IMR-90 (cell line): ENCODE measurements around the gene SMOC1. TPM values are rescaled to one million over a fixed set of nuclear protein-coding genes. Genes with fewer than 3 reads are reported as not detected.

Experiments
- ATAC-seq: fragments of 200-7000 bp; cut with Tn5 transposase; 2 replicates; pipeline ENCODE4 v1.9.1; 2020; ENCODE audit warnings: low read depth, mild to moderate bottlenecking, moderate library complexity
- BruUV-seq: library from RNA; stranded (reverse); fragments of 400-500 nt; replicated peaks from 2 replicates; lab custom pipeline; 2021; lab: Mats Ljungman, UMichigan
- CTCF ChIA-PET: fragments of 300-600 bp; formaldehyde crosslinking; extraction: SDS; loops from one replicate; lab custom pipeline; 2021; ENCODE audit warnings: antibody characterized with exemption; lab: Yijun Ruan, JAX
- POLR2A ChIA-PET: fragments of 300-600 bp; sonication (Branson Sonifier 250); formaldehyde crosslinking; loops from one replicate; lab custom pipeline; 2022; ENCODE audit warnings: antibody characterized with exemption; ENCODE audit not compliant: unreplicated experiment; lab: Charles Lee
- DNase-seq: peaks from one replicate; pipeline ENCODE4 v3.0.0; 2013
- H2AFZ ChIP-seq: replicated peaks from 2 replicates; pipeline ENCODE3; 2013; ENCODE audit warnings: low read length, mild to moderate bottlenecking; ENCODE audit not compliant: poor library complexity
- H2AK5ac ChIP-seq: 2 replicates; pipeline ENCODE4 v1.6.1; 2013; ENCODE audit warnings: low read depth, low read length, inconsistent platforms
- H2AK9ac ChIP-seq: replicated peaks from 2 replicates; pipeline ENCODE3; 2013; ENCODE audit warnings: mild to moderate bottlenecking, low read depth, low read length, moderate library complexity; ENCODE audit not compliant: poor library complexity
- H2BK120ac ChIP-seq: 2 replicates; pipeline ENCODE4 v1.6.1; 2013; ENCODE audit warnings: low read depth, low read length, inconsistent platforms
- H2BK15ac ChIP-seq: 3 replicates; pipeline ENCODE4 v1.6.1; 2013; ENCODE audit warnings: low read depth, low read length, inconsistent platforms
- H2BK20ac ChIP-seq: 2 replicates; pipeline ENCODE4 v1.6.1; 2013; ENCODE audit warnings: low read depth, mild to moderate bottlenecking, inconsistent platforms, low read length, moderate library complexity
- H2BK5ac ChIP-seq: 2 replicates; pipeline ENCODE4 v1.6.1; 2013; ENCODE audit warnings: mild to moderate bottlenecking, low read depth, low read length, inconsistent platforms; ENCODE audit not compliant: poor library complexity, severe bottlenecking
- H3K14ac ChIP-seq: replicated peaks from 2 replicates; pipeline ENCODE4 v1.6.1; 2013; ENCODE audit warnings: low read depth, low read length, inconsistent platforms
- H3K18ac ChIP-seq: 2 replicates; pipeline ENCODE4 v1.6.1; 2013; ENCODE audit warnings: low read depth, low read length, control low read depth
- H3K23ac ChIP-seq: 2 replicates; pipeline ENCODE4 v1.6.1; 2013; ENCODE audit warnings: low read depth, low read length, inconsistent platforms
- H3K27ac ChIP-seq: 2 replicates; pipeline ENCODE4 v1.5.1; 2013; ENCODE audit warnings: mild to moderate bottlenecking, control low read depth, low read length; ENCODE audit not compliant: insufficient read depth
- H3K27me3 ChIP-seq: 2 replicates; pipeline ENCODE4 v1.6.1; 2013; ENCODE audit warnings: low read length; ENCODE audit not compliant: control insufficient read depth, insufficient read depth
- H3K36me3 ChIP-seq: 2 replicates; pipeline ENCODE4 v1.6.1; 2013; ENCODE audit warnings: low read length, mixed read lengths; ENCODE audit not compliant: control insufficient read depth, insufficient read depth
- H3K4ac ChIP-seq: 2 replicates; pipeline ENCODE4 v1.6.1; 2013; ENCODE audit warnings: low read depth, low read length, inconsistent platforms
- H3K4me1 ChIP-seq: 2 replicates; pipeline ENCODE4 v1.6.1; 2013; ENCODE audit warnings: low read length, mixed read lengths; ENCODE audit not compliant: control insufficient read depth, insufficient read depth
- H3K4me2 ChIP-seq: 2 replicates; pipeline ENCODE4 v1.6.1; 2013; ENCODE audit warnings: low read depth, mild to moderate bottlenecking, control low read depth, low read length, moderate library complexity
- H3K4me3 ChIP-seq: 2 replicates; pipeline ENCODE4 v1.5.1; 2013; ENCODE audit warnings: low read depth, mild to moderate bottlenecking, control low read depth, low read length, moderate library complexity; ENCODE audit not compliant: insufficient read depth
- H3K56ac ChIP-seq: 2 replicates; pipeline ENCODE4 v1.6.1; 2013; ENCODE audit warnings: low read length, inconsistent platforms; ENCODE audit not compliant: insufficient read depth; ENCODE audit errors: extremely low read depth
- H3K79me1 ChIP-seq, 2 experiments: 2 replicates each; pipeline ENCODE4 v1.6.1; 2013; ENCODE audit warnings: low read length in 2 of 2, inconsistent platforms in 1 of 2, low read depth in 1 of 2
- H3K9ac ChIP-seq: 2 replicates; pipeline ENCODE4 v1.6.1; 2013; ENCODE audit warnings: low read depth, low read length, control low read depth
- H3K9me1 ChIP-seq: 2 replicates; pipeline ENCODE4 v1.6.1; 2013; ENCODE audit warnings: low read length, inconsistent platforms; ENCODE audit not compliant: insufficient read depth
- H3K9me3 ChIP-seq: 2 replicates; pipeline ENCODE4 v1.6.1; 2013; ENCODE audit warnings: low read length; ENCODE audit not compliant: control insufficient read depth, insufficient read depth
- H4K20me1 ChIP-seq: 2 replicates; pipeline ENCODE4 v1.6.1; 2013; ENCODE audit warnings: low read length, inconsistent platforms; ENCODE audit not compliant: insufficient read depth
- H4K5ac ChIP-seq: 2 replicates; pipeline ENCODE4 v1.6.1; 2013; ENCODE audit warnings: mild to moderate bottlenecking, low read depth, low read length, control low read depth
- H4K8ac ChIP-seq, 2 experiments: 2 replicates each; pipeline ENCODE4 v1.6.1; 2013; ENCODE audit warnings: low read depth in 2 of 2, low read length in 2 of 2, control low read depth in 1 of 2, inconsistent platforms in 1 of 2
- H4K91ac ChIP-seq: 2 replicates; pipeline ENCODE4 v1.6.1; 2013; ENCODE audit warnings: low read depth, low read length, inconsistent platforms; ENCODE audit not compliant: insufficient read depth
- RAD21 ChIP-seq: IDR thresholded peaks from 2 replicates; pipeline ENCODE4 v1.6.1; 2012; ENCODE audit warnings: low read length, improper control_type of control experiment
- WGBS, 2 experiments: methylation state at CpG; one replicate each; pipeline versions ENCODE4 v1.1.5 to v1.1.7; 2013; ENCODE audit warnings: missing lambda C conversion rate in 2 of 2; ENCODE audit not compliant: insufficient read length in 1 of 2; ENCODE audit errors: extremely low coverage in 2 of 2; 5-methylcytosine and 5-hydroxymethylcytosine counted together
- dilution Hi-C: fragments of 300-500 bp; cut with HindIII; formaldehyde crosslinking; loops from one replicate; pipeline ENCODE4 v1.14.3; 2018; ENCODE audit warnings: low sequenced_read_pairs; ENCODE audit not compliant: unreplicated experiment
- in situ Hi-C: fragments of 300-500 bp; cut with MboI; formaldehyde crosslinking; loops from 3 replicates; pipeline ENCODE4 v1.14.3; 2019; ENCODE audit warnings: low sequenced_read_pairs, inconsistent platforms, mixed read lengths
- intact Hi-C: fragments of 100-400 bp; cut with micrococcal nuclease; formaldehyde crosslinking; loops from 2 replicates; pipeline ENCODE4 v1.10.0; 2022
- polyA plus RNA-seq, 3 experiments: library from polyadenylated mRNA; depleted of rRNA; stranded (reverse); fragments of >200 nt; gene quantifications; 2 replicates each; pipeline ENCODE4 v1.2.3, GENCODE V29; 2012; ENCODE audit warnings: low replicate concordance in 1 of 3
- total RNA-seq: library from RNA; depleted of rRNA; stranded (reverse); fragments of >200 nt; gene quantifications from 2 replicates; pipeline ENCODE4 v1.2.3, GENCODE V29; 2012

The SMOC1 gene
- total and polyA plus RNA-seq, 2 of the 4 experiments (the other 2 are of a cell fraction), result 0.90 to 4.1 TPM

DNA sequence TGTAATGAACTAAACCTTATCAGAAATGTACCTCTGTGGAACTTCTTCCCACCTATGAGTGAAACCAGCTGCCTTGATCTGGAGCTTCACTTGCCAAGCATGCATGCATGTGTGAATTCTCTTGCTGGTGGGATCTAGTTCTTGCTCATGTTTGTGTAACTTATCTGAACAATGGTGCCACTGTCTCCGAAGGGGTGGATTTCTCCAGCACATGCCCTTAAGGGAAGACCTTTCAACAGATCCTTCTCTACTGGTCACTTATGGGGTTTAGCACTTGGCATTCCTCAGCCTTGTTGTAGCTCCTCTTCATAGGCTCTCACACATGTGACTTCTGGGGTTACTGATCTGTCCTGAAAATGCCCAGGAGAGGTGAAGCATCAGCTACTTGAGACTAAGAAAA, 25.0 kb downstream of the SMOC1 start:
- BruUV-seq, result no TSS peak
- ATAC-seq, result no peak
- no peak overlapping the region for H3K56ac ChIP-seq
- H4K91ac ChIP-seq, result no peak overlapping the region
- H2BK20ac ChIP-seq, result no peak overlapping the region
- H3K4me3 ChIP-seq, result no peak overlapping the region
- no peak overlapping the region for H3K9ac ChIP-seq
- H2AFZ ChIP-seq, result no peak overlapping the region
- no peaks in the 10 kb centered on the region for H3K9me3 ChIP-seq
- no peaks in the 10 kb centered on the region; the same call in 1 of the 2 replicates for H3K36me3 ChIP-seq
- DNase-seq, result no peak
- no peak overlapping the region for H2BK15ac ChIP-seq
- no peaks in the 10 kb centered on the region for H3K9me1 ChIP-seq
- H4K20me1 ChIP-seq, result no peaks in the 10 kb centered on the region
- in situ Hi-C loops (no loop called here), intact Hi-C loops (no loop called here), dilution Hi-C loops (no loop called here)
- H3K79me1 ChIP-seq, result peaks cover 0 to 3% of the 10 kb centered on the region in 2 experiments; a peak in 2 of 4 replicates
- H2BK5ac ChIP-seq, result no peak overlapping the region
- no peak overlapping the region for H2AK9ac ChIP-seq
- H2AK5ac ChIP-seq, result no peak overlapping the region
- no CpG with 5 or more reads among the region's 1 CpG for WGBS, 2 experiments
- POLR2A ChIA-PET, result no interaction called here
- no peak overlapping the region for H3K23ac ChIP-seq
- no peak overlapping the region for H2BK120ac ChIP-seq
- H4K5ac ChIP-seq, result no peak overlapping the region
- no peak overlapping the region for H4K8ac ChIP-seq
- peaks cover 6% of the 10 kb centered on the region for H3K4me1 ChIP-seq
- H3K14ac ChIP-seq, result no peak overlapping the region
- H3K27me3 ChIP-seq, result no peaks in the 10 kb centered on the region
- H3K4ac ChIP-seq, result no peak overlapping the region
- no peak overlapping the region for H3K4me2 ChIP-seq
- H3K18ac ChIP-seq, result no peak overlapping the region
- H3K27ac ChIP-seq, result no peak overlapping the region
- CTCF ChIA-PET, result interaction anchor here (1.6 kb wide), 1 partner anchor 27 kb away, joined by 5 read pairs; no protein-coding TSS in a partner anchor
- no peak for TF ChIP-seq RAD21
